H9 (cell line): ENCODE results near the gene PDCD4. TPM values are rescaled to one million over a fixed set of nuclear protein-coding genes. Genes with fewer than 3 reads are reported as not detected.

ENCODE experiments used
- DNase-seq: peaks from one replicate; pipeline ENCODE4 v3.0.0-alpha.2; 2017
- H2AFZ ChIP-seq: one replicate; pipeline ENCODE4 v1.6.1; 2013; ENCODE audit warnings: mild to moderate bottlenecking, low read length, control low read depth, moderate library complexity
- H2AK5ac ChIP-seq: 2 replicates; pipeline ENCODE4 v1.6.1; 2013; ENCODE audit warnings: low read length, control low read depth, mixed read lengths; ENCODE audit not compliant: insufficient read length
- H2BK120ac ChIP-seq: one replicate; pipeline ENCODE4 v1.6.1; 2013; ENCODE audit warnings: low read depth, mild to moderate bottlenecking, low read length, control low read depth, inconsistent platforms; ENCODE audit not compliant: poor library complexity, severe bottlenecking
- H2BK12ac ChIP-seq: 2 replicates; pipeline ENCODE4 v1.6.1; 2013; ENCODE audit warnings: low read length, control low read depth, mixed read lengths, low read depth; ENCODE audit not compliant: insufficient read length
- H2BK15ac ChIP-seq: 2 replicates; pipeline ENCODE4 v1.6.1; 2013; ENCODE audit warnings: low read depth, low read length, control low read depth
- H2BK20ac ChIP-seq: one replicate; pipeline ENCODE4 v1.6.1; 2013; ENCODE audit warnings: low read depth, mild to moderate bottlenecking, low read length, control low read depth, inconsistent platforms; ENCODE audit not compliant: poor library complexity, severe bottlenecking
- H2BK5ac ChIP-seq: 2 replicates; pipeline ENCODE4 v1.6.1; 2013; ENCODE audit warnings: low read length, control low read depth, mixed read lengths; ENCODE audit not compliant: insufficient read length
- H3K14ac ChIP-seq: 2 replicates; pipeline ENCODE4 v1.6.1; 2013; ENCODE audit warnings: low read length, control low read depth; ENCODE audit not compliant: insufficient read depth
- H3K18ac ChIP-seq: 2 replicates; pipeline ENCODE4 v1.6.1; 2013; ENCODE audit warnings: low read depth, mild to moderate bottlenecking, mixed read lengths, low read length, control low read depth; ENCODE audit not compliant: insufficient read length
- H3K23ac ChIP-seq: 2 replicates; pipeline ENCODE4 v1.6.1; 2013; ENCODE audit warnings: low read length, control low read depth, mixed read lengths, low read depth; ENCODE audit not compliant: insufficient read length
- H3K23me2 ChIP-seq: 2 replicates; pipeline ENCODE4 v1.6.1; 2013; ENCODE audit warnings: low read depth, mild to moderate bottlenecking, mixed read lengths, low read length, control low read depth; ENCODE audit not compliant: insufficient read length, poor library complexity, severe bottlenecking
- H3K27ac ChIP-seq: 2 replicates; pipeline ENCODE4 v1.5.1; 2013; ENCODE audit warnings: low read length, control low read depth, mixed read lengths, low read depth; ENCODE audit not compliant: insufficient read length
- H3K27me3 ChIP-seq: 2 replicates; pipeline ENCODE4 v1.6.1; 2013; ENCODE audit warnings: low read length, control low read depth, inconsistent platforms; ENCODE audit not compliant: insufficient read depth
- H3K4ac ChIP-seq: 2 replicates; pipeline ENCODE4 v1.6.1; 2013; ENCODE audit warnings: low read depth, mild to moderate bottlenecking, control low read depth, inconsistent platforms, low read length, moderate library complexity
- H3K4me1 ChIP-seq: 2 replicates; pipeline ENCODE4 v1.6.1; 2013; ENCODE audit warnings: low read length, control low read depth, inconsistent platforms; ENCODE audit not compliant: insufficient read depth
- H3K4me2 ChIP-seq: 2 replicates; pipeline ENCODE4 v1.6.1; 2013; ENCODE audit warnings: low read length, control low read depth, mixed read lengths; ENCODE audit not compliant: insufficient read length, insufficient read depth
- H3K56ac ChIP-seq: 2 replicates; pipeline ENCODE4 v1.6.1; 2013; ENCODE audit warnings: low read depth, mild to moderate bottlenecking, mixed read lengths, low read length, control low read depth; ENCODE audit not compliant: insufficient read length
- H3K79me1 ChIP-seq: 2 replicates; pipeline ENCODE4 v1.6.1; 2013; ENCODE audit warnings: low read depth, mild to moderate bottlenecking, moderate library complexity, low read length, control low read depth, inconsistent platforms; ENCODE audit not compliant: insufficient read depth, poor library complexity, severe bottlenecking
- H3K79me2 ChIP-seq: 2 replicates; pipeline ENCODE4 v1.6.1; 2013; ENCODE audit warnings: low read length, control low read depth, inconsistent platforms; ENCODE audit not compliant: insufficient read depth
- H3K9ac ChIP-seq: 2 replicates; pipeline ENCODE4 v1.6.1; 2013; ENCODE audit warnings: low read length, control low read depth, mixed read lengths; ENCODE audit not compliant: insufficient read length; ENCODE audit errors: extremely low read depth
- H3K9me3 ChIP-seq: one replicate; pipeline ENCODE4 v1.6.1; 2013; ENCODE audit warnings: low read depth, low read length, inconsistent platforms; ENCODE audit not compliant: control insufficient read depth
- H3T11ph ChIP-seq: one replicate; pipeline ENCODE4 v1.6.1; 2013; ENCODE audit warnings: mild to moderate bottlenecking, low read length, control low read depth, inconsistent platforms
- H4K20me1 ChIP-seq: one replicate; pipeline ENCODE4 v1.6.1; 2013; ENCODE audit not compliant: control insufficient read depth, insufficient read length, insufficient read depth
- H4K5ac ChIP-seq: 2 replicates; pipeline ENCODE4 v1.6.1; 2013; ENCODE audit warnings: low read depth, mild to moderate bottlenecking, mixed read lengths, low read length, control low read depth; ENCODE audit not compliant: insufficient read length
- H4K8ac ChIP-seq: replicated peaks from 2 replicates; pipeline ENCODE4 v1.6.1; 2013; ENCODE audit warnings: low read length, control low read depth, mixed read lengths, low read depth; ENCODE audit not compliant: insufficient read length
- H4K91ac ChIP-seq: 2 replicates; pipeline ENCODE4 v1.6.1; 2013; ENCODE audit warnings: low read depth, mild to moderate bottlenecking, moderate library complexity, mixed read lengths, low read length, control low read depth; ENCODE audit not compliant: insufficient read length
- H3K27ac Mint-ChIP-seq, 3 experiments: 2 replicates in 2 of 3; 3 replicates in 1 of 3; pipeline ENCODE4 v1.8.0; 2020 to 2021; ENCODE audit warnings: mixed read lengths in 3 of 3, mild to moderate bottlenecking in 1 of 3, moderate library complexity in 1 of 3
- H3K27me3 Mint-ChIP-seq: 2 replicates; pipeline ENCODE4 v1.8.0; 2021; ENCODE audit warnings: low read depth, mild to moderate bottlenecking, moderate library complexity, mixed read lengths
- H3K36me3 Mint-ChIP-seq, 3 experiments: 2 replicates in 2 of 3; 3 replicates in 1 of 3; pipeline ENCODE4 v1.8.0; 2020 to 2021; ENCODE audit warnings: low read depth in 3 of 3, mixed read lengths in 3 of 3; ENCODE audit not compliant: insufficient read depth in 1 of 3
- H3K4me1 Mint-ChIP-seq, 2 experiments: 2 replicates each; pipeline ENCODE4 v1.8.0; 2020; ENCODE audit warnings: mixed read lengths in 2 of 2
- H3K4me3 Mint-ChIP-seq, 2 experiments: 2 replicates in 1 of 2; 3 replicates in 1 of 2; pipeline ENCODE4 v1.8.0; 2020 to 2021; ENCODE audit warnings: mild to moderate bottlenecking in 2 of 2, mixed read lengths in 2 of 2, moderate library complexity in 1 of 2
- H3K9me3 Mint-ChIP-seq, 2 experiments: 2 replicates in 1 of 2; 3 replicates in 1 of 2; pipeline ENCODE4 v1.8.0; 2020; ENCODE audit warnings: mild to moderate bottlenecking in 2 of 2, mixed read lengths in 2 of 2, moderate library complexity in 1 of 2
- WGBS: extraction: QIAGEN DNeasy Blood & Tissue Kit; methylation state at CpG from one replicate; pipeline ENCODE4 v1.1.7; 2013; ENCODE audit warnings: missing lambda C conversion rate, low lambda C conversion rate, mixed read lengths; ENCODE audit not compliant: insufficient read length; ENCODE audit errors: extremely low coverage; 5-methylcytosine and 5-hydroxymethylcytosine counted together
- total RNA-seq: library from RNA; stranded (reverse); gene quantifications from 2 replicates; pipeline ENCODE4 v1.2.1, GENCODE V29; 2021
- TF ChIP-seq, protein P1 (sequence below): fragments of 200-600 bp; sonication (generic); conservative IDR thresholded peaks from 3 replicates; pipeline ENCODE4 v1.8.0; 2021; ENCODE audit warnings: antibody characterized with exemption, mild to moderate bottlenecking

The PDCD4 gene
- total RNA-seq, 1 experiment from 2014 or later = 29.3 TPM

- Histone ChIP-seq H2AK5ac (no peak overlapping the region), H3K4ac (no peak overlapping the region), H2BK15ac (no peak overlapping the region), H2BK5ac (no peak overlapping the region), H4K5ac (no peak overlapping the region), H3K79me1 (no peaks in the 10 kb centered on the region), H3K4me2 (no peak overlapping the region), H4K20me1 (no peaks in the 10 kb centered on the region), H3K14ac (no peak overlapping the region), H3K56ac (no peak overlapping the region), H2AFZ (no peak overlapping the region), H2BK20ac (no peak overlapping the region), H2BK12ac (no peak overlapping the region), H3K18ac (no peak overlapping the region), H3T11ph (no peak overlapping the region), H3K4me1 (no peaks in the 10 kb centered on the region), H2BK120ac (no peak overlapping the region), H3K9me3 (no peaks in the 10 kb centered on the region), H4K8ac (no peak overlapping the region), H3K23ac (no peak overlapping the region), H3K23me2 (no peaks in the 10 kb centered on the region), H3K27me3 (no peaks in the 10 kb centered on the region), H4K91ac (no peak overlapping the region), H3K9ac (no peak overlapping the region), H3K79me2 (no peaks in the 10 kb centered on the region), H3K27ac (no peak overlapping the region)
- TF ChIP-seq, protein P1, sequence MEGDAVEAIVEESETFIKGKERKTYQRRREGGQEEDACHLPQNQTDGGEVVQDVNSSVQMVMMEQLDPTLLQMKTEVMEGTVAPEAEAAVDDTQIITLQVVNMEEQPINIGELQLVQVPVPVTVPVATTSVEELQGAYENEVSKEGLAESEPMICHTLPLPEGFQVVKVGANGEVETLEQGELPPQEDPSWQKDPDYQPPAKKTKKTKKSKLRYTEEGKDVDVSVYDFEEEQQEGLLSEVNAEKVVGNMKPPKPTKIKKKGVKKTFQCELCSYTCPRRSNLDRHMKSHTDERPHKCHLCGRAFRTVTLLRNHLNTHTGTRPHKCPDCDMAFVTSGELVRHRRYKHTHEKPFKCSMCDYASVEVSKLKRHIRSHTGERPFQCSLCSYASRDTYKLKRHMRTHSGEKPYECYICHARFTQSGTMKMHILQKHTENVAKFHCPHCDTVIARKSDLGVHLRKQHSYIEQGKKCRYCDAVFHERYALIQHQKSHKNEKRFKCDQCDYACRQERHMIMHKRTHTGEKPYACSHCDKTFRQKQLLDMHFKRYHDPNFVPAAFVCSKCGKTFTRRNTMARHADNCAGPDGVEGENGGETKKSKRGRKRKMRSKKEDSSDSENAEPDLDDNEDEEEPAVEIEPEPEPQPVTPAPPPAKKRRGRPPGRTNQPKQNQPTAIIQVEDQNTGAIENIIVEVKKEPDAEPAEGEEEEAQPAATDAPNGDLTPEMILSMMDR = no peak
- no peak overlapping the region for H3K4me3 Mint-ChIP-seq
- no CpG with 5 or more reads among the region's 7 CpGs for WGBS
- no peaks in the 10 kb centered on the region for H3K27me3 Mint-ChIP-seq
- H3K27ac Mint-ChIP-seq = peak overlapping the region in 1 of 3 experiments; percentile 22; a peak in 1 of 7 replicates
- no peak for DNase-seq
- H3K36me3 Mint-ChIP-seq = peaks cover 0 to 15% (median 7%) of the 10 kb centered on the region in 3 experiments; a peak in 4 of 7 replicates
- H3K4me1 Mint-ChIP-seq = peaks cover 0 to 6% of the 10 kb centered on the region in 2 experiments; a peak in 2 of 4 replicates
- no peaks in the 10 kb centered on the region for H3K9me3 Mint-ChIP-seq
Measured at GRCh38 chr10:110901954-110902819, 30.5 kb downstream of the PDCD4 start.
